GM23248 (cell line): Measurements from ENCODE around the gene AOPEP. TPM values are rescaled to one million over a fixed set of nuclear protein-coding genes. Genes with fewer than 3 reads are reported as not detected.

Experiments
- DNase-seq: peaks from one replicate; pipeline ENCODE4 v3.0.0-alpha.2; 2015
- H2AFZ ChIP-seq: fragments of 200-600 bp; sonication (generic); 2 replicates; pipeline ENCODE4 v1.6.1; 2016; ENCODE audit warnings: antibody characterized with exemption
- H3F3A ChIP-seq: fragments of 200-600 bp; sonication (generic); 2 replicates; pipeline ENCODE4 v1.6.1; 2016; ENCODE audit warnings: mild to moderate bottlenecking, antibody characterized with exemption, mixed run types; ENCODE audit not compliant: insufficient read depth
- H3K27ac ChIP-seq: fragments of 200-600 bp; sonication (generic); 2 replicates; pipeline ENCODE4 v1.5.1; 2016; ENCODE audit warnings: mild to moderate bottlenecking
- H3K27me3 ChIP-seq: fragments of 200-600 bp; sonication (generic); replicated peaks from 2 replicates; pipeline ENCODE4 v1.6.1; 2016; ENCODE audit warnings: mild to moderate bottlenecking; ENCODE audit not compliant: insufficient read depth
- H3K36me3 ChIP-seq: fragments of 200-600 bp; sonication (generic); 2 replicates; pipeline ENCODE4 v1.6.1; 2016; ENCODE audit warnings: low read depth, mild to moderate bottlenecking
- H3K4me1 ChIP-seq: fragments of 200-600 bp; sonication (generic); 2 replicates; pipeline ENCODE4 v1.6.1; 2016; ENCODE audit warnings: mild to moderate bottlenecking; ENCODE audit not compliant: insufficient read depth
- H3K4me2 ChIP-seq: fragments of 200-600 bp; sonication (generic); one replicate; pipeline ENCODE4 v1.6.1; 2016; ENCODE audit warnings: mild to moderate bottlenecking; ENCODE audit not compliant: unreplicated experiment
- H3K4me3 ChIP-seq: fragments of 200-600 bp; sonication (generic); 2 replicates; pipeline ENCODE4 v1.5.1; 2016; ENCODE audit warnings: mild to moderate bottlenecking
- H3K79me2 ChIP-seq: fragments of 200-600 bp; sonication (generic); 2 replicates; pipeline ENCODE4 v1.6.1; 2016; ENCODE audit warnings: mild to moderate bottlenecking; ENCODE audit not compliant: insufficient read depth
- H3K9ac ChIP-seq: fragments of 200-600 bp; sonication (generic); 2 replicates; pipeline ENCODE4 v1.6.1; 2016; ENCODE audit warnings: mild to moderate bottlenecking
- H3K9me2 ChIP-seq: fragments of 200-600 bp; sonication (generic); 2 replicates; pipeline ENCODE4 v1.6.1; 2016; ENCODE audit warnings: mixed run types, mild to moderate bottlenecking, moderate library complexity; ENCODE audit not compliant: insufficient read depth
- H3K9me3 ChIP-seq: fragments of 200-600 bp; sonication (generic); one replicate; pipeline ENCODE4 v1.6.1; 2017; ENCODE audit warnings: low read depth
- H4K20me1 ChIP-seq: fragments of 200-600 bp; sonication (generic); 2 replicates; pipeline ENCODE4 v1.6.0; 2016; ENCODE audit not compliant: insufficient read depth
- EZH2 ChIP-seq: fragments of 200-600 bp; sonication (generic); IDR thresholded peaks from 2 replicates; pipeline ENCODE4 v1.6.1; 2018; ENCODE audit warnings: antibody characterized with exemption, mild to moderate bottlenecking; ENCODE audit not compliant: insufficient read depth, poor library complexity, severe bottlenecking
- EZH2phosphoT487 ChIP-seq: fragments of 200-600 bp; sonication (generic); IDR thresholded peaks from 2 replicates; pipeline ENCODE4 v1.6.1; 2018; ENCODE audit warnings: antibody characterized with exemption, moderate library complexity, mild to moderate bottlenecking, low read depth; ENCODE audit not compliant: insufficient read depth
- WGBS, 2 experiments: methylation state at CpG; one replicate each; pipeline ENCODE4 v1.1.6; 2015 to 2017; ENCODE audit warnings: low lambda C conversion rate in 2 of 2, low coverage in 1 of 2; ENCODE audit errors: missing lambda C conversion rate in 2 of 2; 5-methylcytosine and 5-hydroxymethylcytosine counted together
- in situ Hi-C: fragments of 300-500 bp; cut with MboI; formaldehyde crosslinking; loops from 2 replicates; pipeline ENCODE4 v1.15.0; 2020
- polyA plus RNA-seq: library from polyadenylated mRNA; unstranded; fragments of >200 nt; fragmentation: Nextera tagmentation; extraction: Ambion mirVana; gene quantifications from 2 replicates; pipeline ENCODE4 v1.2.1, GENCODE V29; 2016
- total RNA-seq: library from RNA; depleted of rRNA; stranded (reverse); fragments of >200 nt; shearing (Covaris generic); gene quantifications from 2 replicates; pipeline ENCODE4 v1.2.3, GENCODE V29; 2014

AOPEP gene
- total and polyA plus RNA-seq, 2 experiments from 2014 or later = 90.0 to 120 TPM

DNA sequence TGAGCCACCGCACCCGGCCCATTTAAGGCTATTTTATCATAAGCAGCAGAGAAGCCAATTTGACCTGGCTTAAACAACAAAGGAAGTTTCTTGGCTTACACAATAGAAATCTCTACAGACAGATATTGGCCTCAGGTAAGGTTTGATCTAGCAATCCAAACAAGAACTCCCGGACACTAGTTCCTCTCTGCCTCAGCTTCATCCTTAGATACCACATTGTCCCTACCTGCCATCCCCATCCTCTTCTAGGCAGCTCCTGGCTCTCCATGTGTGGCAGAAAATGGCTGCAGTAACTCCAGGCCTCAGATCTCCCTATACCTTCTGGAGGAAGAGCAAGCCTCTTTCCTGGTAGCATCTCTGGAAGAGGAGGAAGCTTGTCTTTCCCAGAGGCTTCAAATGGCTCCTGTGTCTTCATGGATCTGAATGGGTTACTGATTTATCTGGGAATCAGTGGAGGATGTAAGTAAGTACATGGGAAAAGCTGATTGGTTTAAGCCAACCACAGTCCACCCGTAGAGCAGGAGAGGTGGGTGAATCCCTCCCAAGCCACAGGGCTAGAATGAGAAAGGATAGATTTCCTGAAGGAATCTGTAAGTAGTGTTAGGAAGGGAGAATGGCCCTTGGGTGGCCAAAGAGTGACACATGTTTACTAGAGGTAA, 26.7 kb upstream of the AOPEP start:
- Histone ChIP-seq H3F3A (no peaks in the 10 kb centered on the region), H3K4me3 (no peak overlapping the region), H3K9me2 (no peaks in the 10 kb centered on the region), H4K20me1 (no peaks in the 10 kb centered on the region), H3K79me2 (no peaks in the 10 kb centered on the region), H3K9ac (no peak overlapping the region), H3K27me3 (no peaks in the 10 kb centered on the region; the same call in 1 of the 2 replicates), H3K4me2 (no peak overlapping the region), H3K27ac (no peak overlapping the region), H3K9me3 (no peaks in the 10 kb centered on the region), H3K36me3 (no peaks in the 10 kb centered on the region), H3K4me1 (peaks cover 6% of the 10 kb centered on the region; the same call in 1 of the 2 replicates), H2AFZ (no peak overlapping the region)
- no peak for TF ChIP-seq EZH2phosphoT487
- TF ChIP-seq EZH2 = no peak
- no peak for DNase-seq
- WGBS, 2 experiments = 72 to 77% methylated on average over 4 of the region's 4 CpGs
- in situ Hi-C loops = no loop called here

DNA sequence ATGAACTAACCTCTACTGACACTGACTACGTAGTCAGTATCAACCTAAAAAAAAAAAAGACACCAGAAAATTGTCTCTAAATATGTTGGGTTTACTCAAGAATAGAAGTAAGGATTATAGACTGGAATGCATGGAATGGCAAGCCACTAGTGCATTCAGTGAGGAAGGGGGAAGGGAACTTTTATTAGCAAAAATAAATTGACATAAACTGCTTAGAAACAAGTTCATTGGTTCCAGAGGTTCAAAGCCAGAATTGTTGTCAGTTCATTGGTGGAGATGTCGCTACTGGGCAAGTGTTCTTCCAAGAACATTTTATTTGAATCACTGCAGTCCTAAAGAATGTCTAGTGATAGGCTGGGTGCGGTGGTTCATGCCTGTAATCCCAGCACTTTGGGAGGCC, 26.1 kb upstream of the AOPEP start:
- no peak overlapping the region for H2AFZ ChIP-seq
- H3K4me3 ChIP-seq = no peak overlapping the region
- H3K9me3 ChIP-seq = no peaks in the 10 kb centered on the region
- no peaks in the 10 kb centered on the region for H3K9me2 ChIP-seq
- TF ChIP-seq EZH2 = no peak
- no peak for TF ChIP-seq EZH2phosphoT487
- H3K4me1 ChIP-seq = peaks cover 6% of the 10 kb centered on the region; the same call in 1 of the 2 replicates
- DNase-seq = no peak
- H3K9ac ChIP-seq = no peak overlapping the region
- no peak overlapping the region for H3K27ac ChIP-seq
- H3K4me2 ChIP-seq = no peak overlapping the region
- no peaks in the 10 kb centered on the region for H3K79me2 ChIP-seq
- H3K36me3 ChIP-seq = no peaks in the 10 kb centered on the region
- no peaks in the 10 kb centered on the region for H3F3A ChIP-seq
- in situ Hi-C loops = no loop called here
- H3K27me3 ChIP-seq = peaks cover 6% of the 10 kb centered on the region
- whole genome bisulfite sequencing, 2 experiments = 69 to 73% methylated on average over 3 of the region's 3 CpGs
- H4K20me1 ChIP-seq = no peaks in the 10 kb centered on the region

DNA sequence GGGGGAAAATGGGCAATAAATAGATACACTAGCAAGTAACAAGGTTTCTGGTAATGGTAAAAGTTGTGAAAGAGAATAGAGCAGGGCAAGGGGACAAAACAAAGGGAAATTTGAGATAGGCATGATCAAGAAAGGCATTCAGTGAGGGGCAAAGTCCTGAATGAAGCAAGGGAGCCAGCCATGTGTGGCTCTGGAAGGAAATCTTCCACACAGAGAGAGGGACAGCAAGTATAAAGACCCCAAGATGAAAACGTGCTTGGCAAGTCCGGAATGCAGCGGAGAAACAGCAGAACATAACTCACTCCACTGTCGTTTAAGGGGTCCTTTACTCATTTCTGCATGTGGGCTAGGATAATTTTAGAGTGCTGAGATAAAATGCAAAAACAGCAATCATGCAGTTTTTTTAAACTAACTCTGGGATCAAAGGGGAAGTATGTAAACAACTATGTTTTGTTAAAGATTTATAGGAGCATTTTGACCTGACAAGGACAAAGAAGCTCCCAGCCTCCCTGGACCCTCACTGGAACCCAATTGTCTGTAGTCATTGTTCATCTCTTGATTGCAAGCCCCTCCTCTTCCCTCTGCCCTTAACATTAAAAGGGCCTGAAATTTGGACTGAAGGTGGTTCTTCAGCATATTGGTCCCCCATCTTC, 22.9 kb upstream of the AOPEP start:
- H3K4me3 ChIP-seq = no peak overlapping the region
- 47 to 51% methylated on average over 4 of the region's 4 CpGs for WGBS, 2 experiments
- no peaks in the 10 kb centered on the region for H3K9me3 ChIP-seq
- no peak overlapping the region for H3K27ac ChIP-seq
- peaks cover 8% of the 10 kb centered on the region for H3K27me3 ChIP-seq
- H2AFZ ChIP-seq = no peak overlapping the region
- in situ Hi-C loops = no loop called here
- no peaks in the 10 kb centered on the region for H3K79me2 ChIP-seq
- no peaks in the 10 kb centered on the region for H3F3A ChIP-seq
- no peaks in the 10 kb centered on the region for H3K4me1 ChIP-seq
- H3K36me3 ChIP-seq = no peaks in the 10 kb centered on the region
- TF ChIP-seq EZH2 (no peak), EZH2phosphoT487 (no peak)
- no peaks in the 10 kb centered on the region for H3K9me2 ChIP-seq
- H3K4me2 ChIP-seq = no peak overlapping the region
- DNase-seq = no peak
- no peak overlapping the region for H3K9ac ChIP-seq
- no peaks in the 10 kb centered on the region for H4K20me1 ChIP-seq

DNA sequence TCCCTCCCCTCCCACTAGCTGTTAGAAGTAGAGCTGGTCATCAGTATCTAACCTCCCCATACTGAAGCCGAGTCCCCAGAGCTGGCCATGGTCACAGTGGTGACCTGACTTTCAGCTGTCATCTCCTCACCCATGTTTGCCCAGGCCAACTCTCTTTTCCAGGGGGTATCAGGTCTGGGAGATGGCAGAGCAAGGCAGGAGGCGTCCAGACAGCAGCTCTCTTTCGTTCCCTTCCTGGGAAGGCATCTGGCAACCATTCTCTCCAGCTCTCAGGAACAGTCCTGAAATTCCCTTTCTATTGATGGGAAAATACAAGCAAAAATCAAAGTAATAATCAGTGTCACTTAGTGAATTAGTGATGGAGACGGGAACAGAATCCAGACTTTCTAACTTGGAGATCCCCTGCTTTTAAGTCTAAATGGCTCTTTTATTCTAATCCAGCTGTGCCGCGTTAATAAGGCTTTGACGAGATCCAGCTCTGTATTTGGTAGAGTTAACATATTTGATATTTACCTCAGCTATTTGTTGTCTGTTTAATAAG, 21.3 kb upstream of the AOPEP start:
- Histone ChIP-seq H3K36me3 (no peaks in the 10 kb centered on the region), H3K9ac (no peak overlapping the region), H3K4me1 (no peaks in the 10 kb centered on the region), H3K79me2 (no peaks in the 10 kb centered on the region), H4K20me1 (no peaks in the 10 kb centered on the region), H3K4me2 (no peak overlapping the region), H3K27me3 (peaks cover 8% of the 10 kb centered on the region), H2AFZ (no peak overlapping the region), H3K27ac (no peak overlapping the region), H3F3A (no peaks in the 10 kb centered on the region), H3K4me3 (no peak overlapping the region), H3K9me2 (no peaks in the 10 kb centered on the region), H3K9me3 (no peaks in the 10 kb centered on the region)
- DNase-seq = no peak
- in situ Hi-C loops = no loop called here
- TF ChIP-seq EZH2phosphoT487 = no peak
- TF ChIP-seq EZH2 = no peak
- WGBS, 2 experiments = 35% methylated on average over 7 of the region's 7 CpGs
